ENCODE results near the gene LPXN. TPM values are rescaled to one million over a fixed set of nuclear protein-coding genes. Genes with fewer than 3 reads are reported as not detected.

Gene LPXN
- total and polyA plus RNA-seq, 10 of the 15 experiments (the other 5 are each of a cell fraction or from before 2014, with no cell fraction given), result 131 to 349 (median 201) TPM

GRCh38 chr11:58549644-58550043, 26.0 kb downstream of the LPXN start:
- ATAC-seq, result no peak
- Histone ChIP-seq H3K4me1 (ENCODE audit: control insufficient read depth, insufficient read depth, low read length) (no peaks in the 10 kb centered on the region), H3K9me3 (replicated peaks; ENCODE audit: control insufficient read depth, insufficient read depth, low read length) (no peaks in the 10 kb centered on the region), H3K4me2 (ENCODE audit: control insufficient read depth, insufficient read depth) (no peak overlapping the region), H3K36me3 (ENCODE audit: control insufficient read depth in 2 of 2, insufficient read depth in 2 of 2, low read length in 1 of 2) (peaks cover 14 to 57% of the 10 kb centered on the region in 2 experiments), H4K20me1 (ENCODE audit: control insufficient read depth, insufficient read depth) (no peaks in the 10 kb centered on the region), H3K79me2 (ENCODE audit: control insufficient read depth, insufficient read depth, low read length) (no peaks in the 10 kb centered on the region), H3K9ac (ENCODE audit: control insufficient read depth, insufficient read depth, low read length) (no peak overlapping the region), H3K4me3 (no peak overlapping the region), H3K27me3 (replicated peaks in 1 of 2; ENCODE audit: control insufficient read depth in 2 of 2, insufficient read depth in 2 of 2, low read length in 1 of 2) (no peaks in the 10 kb centered on the region), H3K27ac (ENCODE audit: control insufficient read depth, insufficient read depth) (no peak overlapping the region), H2AFZ (ENCODE audit: control insufficient read depth, low read depth, low read length) (no peak overlapping the region)
- DNase-seq (ENCODE audit: low read depth, low spot score), result no peak
- ChIA-PET CTCF (no interaction called here), RAD21 (ENCODE audit: unreplicated experiment) (no interaction called here), POLR2A (no interaction called here), SMC1A (ENCODE audit: uncharacterized antibody, unreplicated experiment) (no interaction called here)
- 98% methylated on average over 7 of the region's 7 CpGs for WGBS (ENCODE audit: insufficient coverage, insufficient replicate concordance, low lambda C conversion rate, missing lambda C conversion rate)
- TF ChIP-seq NR2F1 (conservative IDR thresholded peaks at IDR 0.05), result no peak
- intact Hi-C loops (cut with micrococcal nuclease; ENCODE audit: unreplicated experiment) (no loop called here), in situ Hi-C loops (cut with MboI) (no loop called here)
- FAIRE-seq, result no peak
- BruUV-seq (replicated peaks), result no TSS peak

- H3K9ac ChIP-seq (ENCODE audit: control insufficient read depth, insufficient read depth, low read length), result no peak overlapping the region
- no peaks in the 10 kb centered on the region for H3K4me1 ChIP-seq (ENCODE audit: control insufficient read depth, insufficient read depth, low read length)
- no peaks in the 10 kb centered on the region for H3K9me3 ChIP-seq (replicated peaks; ENCODE audit: control insufficient read depth, insufficient read depth, low read length)
- H4K20me1 ChIP-seq (ENCODE audit: control insufficient read depth, insufficient read depth), result no peaks in the 10 kb centered on the region
- no peaks in the 10 kb centered on the region for H3K27me3 ChIP-seq (replicated peaks in 1 of 2; ENCODE audit: control insufficient read depth in 2 of 2, insufficient read depth in 2 of 2, low read length in 1 of 2)
- WGBS (ENCODE audit: insufficient coverage, insufficient replicate concordance, low lambda C conversion rate, missing lambda C conversion rate), result 91% methylated on average over 1 of the region's 1 CpG
- in situ Hi-C loops (cut with MboI) (no loop called here), intact Hi-C loops (cut with micrococcal nuclease; ENCODE audit: unreplicated experiment) (no loop called here)
- FAIRE-seq, result no peak
- no peak for TF ChIP-seq FOXM1 (IDR thresholded peaks at IDR 0.05; ENCODE audit: low read depth, low read length)
- H3K36me3 ChIP-seq (ENCODE audit: control insufficient read depth in 2 of 2, insufficient read depth in 2 of 2, low read length in 1 of 2), result peaks cover 11 to 49% of the 10 kb centered on the region in 2 experiments
- ChIA-PET CTCF (interaction anchor here (0.8 to 1.4 kb wide), 2 partner anchors 21 to 83 kb away, joined by 3 to 6 read pairs; no protein-coding TSS in a partner anchor), POLR2A (interaction anchor here (1.2 kb wide), 1 partner anchor 45 kb away, joined by 3 read pairs; no protein-coding TSS in a partner anchor), RAD21 (ENCODE audit: unreplicated experiment) (no interaction called here), SMC1A (ENCODE audit: uncharacterized antibody, unreplicated experiment) (interaction anchor here (1.2 kb wide), 1 partner anchor 13 kb away, joined by 5 read pairs; no protein-coding TSS in a partner anchor)
- no peak overlapping the region for H3K27ac ChIP-seq (ENCODE audit: control insufficient read depth, insufficient read depth)
- BruUV-seq (replicated peaks), result no TSS peak
- no peak for ATAC-seq
- H2AFZ ChIP-seq (ENCODE audit: control insufficient read depth, low read depth, low read length), result no peak overlapping the region
- no peak overlapping the region for H3K4me3 ChIP-seq
- H3K79me2 ChIP-seq (ENCODE audit: control insufficient read depth, insufficient read depth, low read length), result no peaks in the 10 kb centered on the region
- no peak overlapping the region for H3K4me2 ChIP-seq (ENCODE audit: control insufficient read depth, insufficient read depth)
- DNase-seq (ENCODE audit: low read depth, low spot score), result no peak
These were observed 28.8 kb downstream of the LPXN start for GRCh38 chr11:58546841-58547240.

Data from GM12878 (cell line).